Hematopoietic multipotent progenitor cell treated with erythropoietin and hydrocortisone succinate and interleukin-3 and kit ligand, for 8 days (in vitro differentiated cells): ENCODE results near the gene LHX4.

ENCODE experiments used
- DNase-seq: peaks from one replicate; pipeline ENCODE4 v3.0.0-alpha.2; 2015

LHX4 gene

DNA sequence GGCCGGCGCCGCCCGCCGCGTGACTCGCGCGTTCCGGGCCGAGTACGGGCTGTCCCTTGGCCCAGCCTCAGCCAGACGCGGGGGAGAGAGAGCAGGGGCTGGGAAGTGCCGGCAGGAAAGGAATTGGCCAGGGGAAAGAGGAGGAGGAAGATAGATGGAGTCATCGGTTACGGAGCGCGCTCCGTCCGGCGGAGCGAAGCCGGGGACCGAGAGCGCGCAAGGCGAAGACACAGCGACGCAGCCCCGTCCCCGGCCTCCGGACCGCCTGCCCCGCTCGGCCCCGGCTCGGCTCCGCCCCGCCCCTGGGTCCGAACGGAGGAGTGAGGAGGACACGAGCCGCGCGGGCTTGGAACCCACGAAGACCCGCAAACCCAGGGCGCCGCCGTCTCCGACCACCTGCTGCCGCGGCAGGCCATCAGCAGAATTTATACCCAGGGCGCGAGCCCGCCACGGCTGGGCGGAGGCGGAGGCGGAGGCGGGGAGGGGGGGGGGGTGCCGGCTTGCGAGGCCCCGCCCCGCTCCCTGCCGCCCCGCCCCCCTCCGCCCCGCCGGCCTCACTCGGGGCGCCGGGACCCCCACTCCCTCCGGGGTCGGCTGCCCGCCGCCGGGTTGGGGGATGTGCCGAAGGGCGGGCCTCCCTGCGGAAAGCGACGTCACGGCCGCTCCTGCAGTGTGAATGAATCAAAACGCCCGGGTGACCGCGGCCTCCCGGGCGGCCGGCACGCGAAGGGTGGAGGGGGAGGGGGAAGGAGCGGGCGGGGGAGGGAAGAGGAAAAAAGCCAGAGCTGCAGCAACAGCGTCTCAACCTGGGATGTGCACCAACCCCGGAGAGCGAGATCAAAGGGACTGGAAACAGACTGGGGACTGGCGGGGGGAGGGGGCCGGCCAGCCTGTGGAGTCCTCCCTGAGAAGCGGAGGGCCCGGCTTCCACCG, at the start of gene LHX4:
TSS of gene LHX4 (plus strand) at position 782 of the 933 bp plus-strand sequence. CDS start 266 bp downstream, outside the sequence.
- DNase-seq: no peak

DNA sequence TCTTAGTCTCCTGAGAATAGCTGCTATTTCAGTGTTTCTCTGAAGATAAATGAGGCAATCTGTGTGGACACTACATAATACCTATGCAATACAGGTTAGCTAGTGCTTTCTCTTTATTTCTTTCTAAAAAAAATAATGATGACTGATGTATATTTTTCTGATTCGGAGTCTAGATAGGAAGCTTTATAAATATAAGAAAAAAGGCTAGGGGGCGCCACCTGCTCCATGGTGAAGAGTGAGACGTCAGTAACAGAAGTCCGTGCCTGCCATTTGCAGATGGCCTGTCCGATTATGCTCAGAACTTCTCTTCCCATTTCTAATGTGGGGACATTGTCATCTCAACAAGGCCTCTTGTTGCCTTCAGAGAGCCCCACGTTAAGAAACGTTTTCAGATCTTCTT, 49.0 kb upstream of the LHX4 start:
- peak; percentile 30 for DNase-seq

DNA sequence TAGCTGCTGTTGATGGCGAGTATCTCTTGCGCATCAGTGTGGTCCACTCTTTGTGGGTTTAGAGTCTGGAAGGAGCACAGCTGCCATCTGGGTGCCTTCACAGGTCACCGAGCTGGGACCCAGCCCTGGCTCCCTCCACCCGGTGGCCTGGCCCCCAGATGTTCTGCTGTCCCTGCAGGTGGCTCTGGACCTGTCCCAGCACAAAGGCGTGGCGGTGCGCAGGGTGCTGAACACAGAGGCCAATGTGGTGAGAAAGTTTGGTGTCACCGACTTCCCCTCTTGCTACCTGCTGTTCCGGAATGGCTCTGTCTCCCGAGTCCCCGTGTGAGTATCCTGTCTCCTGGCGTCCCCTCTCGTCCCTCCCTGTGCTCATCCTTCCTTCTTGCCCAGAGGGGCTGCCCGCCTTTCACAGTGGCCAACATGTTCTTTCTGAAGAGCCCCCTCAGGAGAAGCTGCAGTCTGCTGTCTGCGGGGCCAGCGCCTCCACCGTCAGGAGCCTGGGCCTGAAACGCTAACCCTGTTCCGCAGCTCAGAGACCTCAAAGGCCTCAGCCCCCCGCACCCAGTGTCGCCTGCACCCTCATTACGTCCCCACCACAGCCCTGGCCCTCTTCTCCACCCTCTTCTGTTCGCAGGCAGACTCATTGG, 47.9 kb upstream of the LHX4 start:
- DNase-seq: no peak

DNA sequence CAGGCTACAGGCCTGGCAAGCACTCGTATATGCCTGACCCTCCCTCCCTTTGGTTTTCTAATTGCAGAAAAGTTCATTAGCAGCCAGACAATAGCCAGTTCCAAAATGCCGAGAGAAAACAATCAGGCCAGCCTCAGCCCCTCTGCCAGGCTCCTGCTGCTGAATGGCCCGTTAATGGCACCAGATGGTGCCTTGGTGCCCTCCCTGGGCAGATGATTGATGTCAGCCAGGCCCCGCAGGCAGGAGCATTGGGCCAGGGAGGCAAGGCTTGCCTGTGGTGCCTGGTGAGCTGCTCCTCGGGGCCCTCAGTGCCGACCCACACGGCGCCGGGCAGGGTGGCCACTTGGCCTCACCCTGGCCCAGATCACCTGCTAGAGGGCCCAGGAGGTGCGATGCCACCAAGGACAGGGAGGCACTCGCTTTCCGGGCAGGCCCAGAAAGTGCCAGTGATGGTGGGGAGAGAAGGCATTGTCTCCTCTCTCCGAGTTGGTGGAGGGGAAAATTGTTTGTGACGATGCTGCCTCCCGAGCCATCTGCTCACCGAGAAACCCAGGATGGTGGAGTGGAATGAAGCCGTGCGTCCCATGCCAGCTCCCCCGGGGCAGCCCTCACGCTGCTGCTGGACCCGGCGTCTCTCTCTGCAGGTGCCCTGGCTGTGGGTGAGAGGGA, 47.3 kb upstream of the LHX4 start:
- no peak for DNase-seq

DNA sequence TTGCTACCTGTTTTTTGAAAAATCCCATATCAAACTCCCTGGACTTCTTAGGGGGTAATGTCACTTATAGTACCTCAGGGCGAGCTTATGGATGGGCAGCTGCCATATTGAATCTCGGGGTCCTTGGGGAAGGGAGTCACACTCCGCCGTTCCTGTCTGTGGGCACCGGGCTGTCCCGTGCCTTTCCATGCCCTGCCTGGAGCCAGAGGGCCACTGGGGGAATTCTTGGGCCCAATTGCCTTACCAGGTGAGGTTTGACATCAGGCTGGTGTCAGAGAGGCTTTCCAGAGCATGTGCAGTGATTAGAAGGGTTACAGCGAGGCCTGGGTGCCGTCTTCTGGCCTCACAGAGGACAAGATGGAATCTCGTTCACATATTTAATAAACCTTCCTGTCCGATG, 46.6 kb upstream of the LHX4 start:
- DNase-seq: no peak

DNA sequence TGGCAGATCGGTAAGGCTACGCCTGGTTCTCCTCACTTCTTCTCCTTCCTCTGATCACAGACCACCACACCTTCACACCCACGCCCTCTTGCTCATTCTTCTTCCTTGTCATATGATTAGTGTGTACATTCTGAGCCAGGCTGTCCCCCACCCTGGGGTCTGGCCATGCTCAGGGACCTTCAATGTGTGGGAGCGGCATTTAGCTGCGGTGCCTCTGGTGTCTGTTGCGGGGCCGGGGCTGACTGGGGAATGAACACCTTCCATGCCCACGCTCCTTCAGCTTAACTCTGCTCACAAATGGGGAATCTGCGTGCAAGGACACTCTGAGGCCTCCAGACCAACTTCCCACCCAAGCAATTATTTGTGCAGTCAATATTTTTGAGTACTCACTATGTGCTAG, 46.0 kb upstream of the LHX4 start:
- DNase-seq: no peak

DNA sequence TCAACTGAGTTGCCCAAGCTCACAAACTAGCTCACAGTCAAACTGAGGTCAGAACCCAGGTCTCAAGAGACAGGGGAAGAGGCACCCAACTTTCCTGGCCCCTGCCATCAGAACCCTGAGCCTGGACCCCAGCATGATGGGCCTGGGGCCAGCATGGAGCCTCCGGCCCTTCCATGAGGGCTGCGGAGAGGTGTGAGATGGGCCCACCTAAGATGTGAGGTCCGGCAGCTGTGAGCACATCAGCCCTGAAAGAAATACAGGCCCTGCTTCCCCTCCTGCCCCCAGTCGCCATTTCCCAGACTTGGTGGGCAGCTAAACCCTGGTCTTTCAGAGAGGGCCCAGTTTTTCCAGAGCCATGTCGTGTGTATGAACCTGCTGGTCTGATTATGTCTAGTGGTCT, 44.8 kb upstream of the LHX4 start:
- DNase-seq: no peak

DNA sequence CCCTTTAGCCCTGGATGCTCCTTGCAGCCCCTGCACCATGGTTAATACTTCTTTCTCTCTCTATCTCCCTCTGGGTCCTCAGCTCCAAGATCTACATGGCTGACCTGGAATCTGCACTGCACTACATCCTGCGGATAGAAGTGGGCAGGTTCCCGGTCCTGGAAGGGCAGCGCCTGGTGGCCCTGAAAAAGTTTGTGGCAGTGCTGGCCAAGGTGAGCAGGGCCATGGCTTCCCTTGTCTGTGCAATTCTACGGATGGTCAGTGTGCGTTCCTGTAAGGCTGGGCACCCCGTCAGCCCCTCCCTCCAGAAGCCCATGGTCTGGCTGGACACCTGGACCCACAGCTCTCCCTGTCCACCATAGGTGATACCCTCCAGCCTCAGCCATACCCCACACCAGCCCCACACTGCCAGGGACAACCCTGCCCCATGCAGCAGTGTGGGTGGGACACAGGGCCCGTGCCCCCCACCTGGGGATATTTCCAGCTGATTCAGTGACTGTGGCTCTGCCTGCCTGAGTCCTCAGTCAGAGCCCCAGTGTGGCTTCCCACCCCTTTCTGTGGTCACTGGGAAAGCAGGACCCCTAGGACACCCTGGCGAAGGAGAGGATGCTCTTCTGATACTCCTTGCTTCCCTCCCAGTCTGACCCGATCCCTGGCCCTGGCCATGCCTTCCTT, 44.0 kb upstream of the LHX4 start:
- no peak for DNase-seq

DNA sequence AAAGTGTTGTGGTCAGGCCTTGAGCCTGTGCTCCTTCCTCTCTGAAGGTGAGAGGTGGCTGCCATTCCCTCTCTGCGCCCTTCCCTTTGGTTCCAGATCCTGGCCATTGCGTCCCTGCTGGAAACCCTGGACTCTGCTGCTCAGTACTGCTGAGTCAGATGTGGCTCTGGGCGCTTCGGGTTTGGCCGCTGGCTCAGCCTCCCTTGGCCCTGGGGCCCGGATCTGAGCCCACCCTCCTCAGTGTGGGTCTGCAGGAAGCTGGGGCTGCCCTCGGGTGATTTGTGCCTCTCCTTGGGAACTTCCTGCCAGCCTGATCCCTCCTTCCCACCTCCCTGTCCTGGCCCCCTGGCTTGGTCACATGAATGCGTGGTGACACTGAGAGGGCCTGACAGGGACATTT, 43.2 kb upstream of the LHX4 start:
- DNase-seq: no peak

DNA sequence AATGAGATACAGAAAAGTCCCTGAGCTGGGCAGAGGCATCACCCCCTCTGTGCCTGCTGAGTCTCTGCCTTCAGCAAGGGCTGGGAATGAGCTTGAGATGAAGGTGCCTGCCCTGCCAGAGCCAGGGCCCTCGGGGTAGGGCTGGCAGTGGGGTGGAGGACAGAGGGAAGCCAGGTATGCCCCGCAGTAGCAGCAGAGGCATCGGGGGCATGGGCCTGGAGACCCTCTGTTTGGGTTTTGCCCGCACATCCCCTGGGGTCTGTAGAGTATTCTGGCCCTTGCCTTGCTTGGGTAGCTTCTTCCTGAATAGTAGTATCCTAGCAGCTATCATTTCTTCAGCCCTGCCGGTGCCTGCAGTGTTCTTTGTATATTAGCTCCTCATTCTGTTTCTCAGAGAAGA, 42.4 kb upstream of the LHX4 start:
- no peak for DNase-seq

DNA sequence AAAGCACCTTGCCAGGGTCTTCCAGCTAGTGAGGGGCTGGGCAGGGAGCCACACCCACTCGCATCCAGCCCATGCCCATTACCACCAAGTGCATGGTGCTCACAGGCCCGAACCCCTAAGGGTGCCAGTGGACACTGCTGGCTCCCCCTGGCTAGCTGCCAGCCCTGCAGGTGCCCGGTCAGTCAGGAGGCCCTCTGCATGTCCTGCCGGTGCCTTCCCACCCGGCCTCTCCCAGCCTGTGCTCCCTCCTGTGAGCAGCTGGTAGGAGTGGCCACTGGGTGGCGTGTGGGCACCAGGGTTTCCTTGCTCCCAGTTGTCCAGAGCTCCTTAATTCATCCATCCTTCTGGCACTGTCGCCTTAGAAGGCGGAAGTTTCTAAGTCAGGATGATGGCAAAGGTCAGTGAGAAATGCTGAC, 42.0 kb upstream of the LHX4 start:
- DNase-seq: peak; percentile 59

DNA sequence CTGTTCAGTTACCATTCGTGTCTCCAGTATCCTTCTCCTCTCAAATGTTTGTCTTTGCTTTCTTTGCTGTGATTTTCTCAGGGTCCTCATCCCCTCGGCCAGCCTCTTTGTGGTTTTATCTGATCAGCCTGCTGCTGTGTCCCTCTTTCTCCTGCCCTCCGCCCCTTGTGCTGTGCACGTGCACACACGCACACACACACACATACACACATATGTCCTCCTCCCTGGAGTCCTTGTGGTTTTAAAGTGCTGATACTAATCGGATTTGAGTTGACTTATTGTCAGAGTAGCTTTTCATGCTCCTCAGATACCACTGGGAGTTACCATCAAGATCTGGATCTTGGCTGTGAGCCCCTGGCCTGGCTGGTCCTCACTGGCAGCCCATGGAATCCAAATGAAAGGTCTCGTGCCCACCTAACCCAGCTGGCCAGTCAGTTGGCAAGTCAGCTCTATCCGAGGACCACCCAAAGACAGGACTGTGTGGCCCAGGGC, 41.3 kb upstream of the LHX4 start:
- peak; percentile 29 for DNase-seq

DNA sequence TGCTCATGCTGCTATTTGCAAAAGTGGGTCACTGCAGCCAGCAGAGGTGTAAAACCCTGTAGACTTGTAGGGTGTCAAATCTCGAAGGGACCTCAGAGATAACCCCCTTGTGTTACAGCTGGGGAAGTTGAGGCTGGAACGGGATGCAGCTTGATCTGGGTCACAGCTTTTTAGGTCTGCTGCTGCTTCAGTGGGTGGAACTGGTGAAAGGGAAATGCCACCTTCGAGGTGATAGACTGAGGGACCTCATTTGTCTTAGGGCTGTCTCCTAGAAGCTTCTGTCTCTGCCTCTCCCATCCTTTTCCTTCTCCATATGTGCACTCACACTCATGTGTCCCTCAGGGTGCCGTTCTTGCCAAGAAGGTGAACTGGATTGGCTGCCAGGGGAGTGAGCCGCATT, 40.0 kb upstream of the LHX4 start:
- DNase-seq: no peak

DNA sequence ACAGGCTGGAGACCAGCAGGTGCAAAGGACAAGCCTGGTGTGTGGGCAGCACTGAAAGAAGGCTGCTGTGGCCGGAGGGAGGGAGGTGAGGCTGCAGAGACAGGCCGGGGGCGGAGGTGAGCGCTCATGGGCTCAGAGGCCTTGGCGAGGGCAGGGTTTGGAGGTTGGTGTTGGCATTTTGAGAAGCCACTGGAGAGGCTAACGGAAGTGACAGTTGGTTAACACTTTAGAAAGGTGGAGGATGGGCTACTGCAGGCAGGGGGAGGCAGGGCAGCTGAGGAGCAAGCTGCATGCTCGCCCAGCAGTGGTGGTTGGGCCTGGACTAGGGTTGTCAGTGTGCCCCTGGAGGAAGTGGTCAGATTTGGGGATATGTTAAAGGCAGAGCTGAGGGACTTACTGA, 37.9 kb upstream of the LHX4 start:
- DNase-seq: no peak

DNA sequence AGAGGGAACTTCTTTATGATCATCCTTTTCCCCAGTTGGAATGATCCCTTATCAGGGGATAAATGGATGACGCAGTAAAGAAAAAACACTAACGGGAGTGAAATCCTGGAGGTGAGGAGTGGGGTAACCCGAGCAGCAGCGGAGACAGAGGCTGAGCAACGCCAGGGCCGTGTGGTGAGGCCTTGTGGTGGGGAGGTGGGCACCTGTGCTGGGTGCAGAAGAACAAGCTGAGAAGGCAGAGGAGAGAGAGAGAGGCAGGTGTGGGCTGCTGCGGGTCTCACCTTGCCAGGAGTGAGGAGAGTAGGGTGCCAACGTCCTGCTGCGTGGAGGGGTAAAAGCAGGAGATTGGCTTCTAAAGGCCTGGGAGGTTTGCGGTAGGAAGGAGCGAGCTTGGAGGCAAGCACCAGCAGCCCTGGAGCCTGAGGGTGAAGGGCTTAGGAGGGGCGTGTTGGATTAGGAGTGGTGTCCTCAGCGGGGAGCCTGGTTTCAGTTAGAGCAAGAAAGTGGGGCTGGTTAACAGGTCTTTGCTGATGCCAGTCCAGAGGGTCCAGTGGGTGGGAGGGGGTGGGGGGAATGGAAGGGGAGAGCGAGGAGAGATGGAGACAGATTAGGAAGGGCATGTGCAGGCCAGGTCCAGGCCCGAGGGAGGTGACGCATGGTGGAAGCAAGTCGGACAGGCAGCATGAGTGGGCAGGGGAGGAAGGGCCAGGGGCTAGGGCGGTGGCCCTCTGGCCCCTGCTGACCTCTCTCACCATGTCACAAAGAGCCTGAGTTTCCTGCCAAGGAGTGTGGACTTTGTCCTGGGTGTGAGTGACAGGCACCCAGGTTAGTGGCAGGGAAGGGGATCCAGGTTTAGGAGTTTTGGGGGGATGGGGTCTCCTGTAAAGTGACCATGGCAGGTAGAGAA, 36.7 kb upstream of the LHX4 start:
- no peak for DNase-seq

DNA sequence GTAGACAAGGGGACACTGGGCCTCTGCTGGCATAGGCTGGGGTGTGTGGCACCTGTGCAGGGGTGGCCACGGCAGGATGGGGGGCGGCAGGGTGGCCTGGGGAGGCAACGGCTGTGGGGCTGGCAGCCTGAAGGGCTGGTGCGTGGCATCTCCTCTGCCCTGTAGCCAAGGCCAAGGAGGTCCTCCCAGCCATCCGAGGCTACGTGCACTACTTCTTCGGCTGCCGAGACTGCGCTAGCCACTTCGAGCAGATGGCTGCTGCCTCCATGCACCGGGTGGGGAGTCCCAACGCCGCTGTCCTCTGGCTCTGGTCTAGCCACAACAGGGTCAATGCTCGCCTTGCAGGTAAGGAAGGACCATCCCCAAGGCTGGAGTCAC, 36.0 kb upstream of the LHX4 start:
- DNase-seq: no peak

DNA sequence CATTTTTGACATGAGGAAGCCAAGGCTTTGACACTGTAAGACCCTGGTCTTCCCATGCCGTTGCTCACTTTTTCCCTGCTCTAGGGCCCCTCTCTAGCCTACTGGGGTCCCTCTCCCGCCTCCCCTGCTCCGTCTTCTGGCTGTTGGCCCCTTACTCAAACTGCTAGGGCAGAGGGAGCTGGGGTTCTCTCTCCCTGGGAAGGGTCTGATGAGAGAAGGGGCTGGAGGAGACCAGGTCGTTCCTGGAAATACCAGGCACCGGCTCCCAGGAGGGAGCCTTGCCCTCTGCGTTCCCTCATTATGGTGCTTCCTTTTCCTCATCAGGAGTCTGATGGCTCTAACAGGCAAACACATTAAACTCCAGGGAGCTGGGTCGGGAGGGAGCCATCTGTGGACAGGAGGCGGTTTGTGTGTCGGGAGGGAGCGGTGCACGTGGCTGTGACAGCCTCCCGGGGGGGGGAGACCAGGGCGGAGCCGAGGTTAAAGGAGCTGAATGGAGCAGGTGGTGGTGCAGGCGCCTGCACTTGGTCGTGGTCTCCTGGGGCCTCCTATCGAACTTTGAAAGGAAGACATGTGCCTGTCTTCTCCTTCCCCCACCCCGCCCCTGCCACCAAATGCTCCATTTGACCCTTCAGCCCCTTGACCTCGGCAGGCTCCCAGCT, 35.4 kb upstream of the LHX4 start:
- no peak for DNase-seq

DNA sequence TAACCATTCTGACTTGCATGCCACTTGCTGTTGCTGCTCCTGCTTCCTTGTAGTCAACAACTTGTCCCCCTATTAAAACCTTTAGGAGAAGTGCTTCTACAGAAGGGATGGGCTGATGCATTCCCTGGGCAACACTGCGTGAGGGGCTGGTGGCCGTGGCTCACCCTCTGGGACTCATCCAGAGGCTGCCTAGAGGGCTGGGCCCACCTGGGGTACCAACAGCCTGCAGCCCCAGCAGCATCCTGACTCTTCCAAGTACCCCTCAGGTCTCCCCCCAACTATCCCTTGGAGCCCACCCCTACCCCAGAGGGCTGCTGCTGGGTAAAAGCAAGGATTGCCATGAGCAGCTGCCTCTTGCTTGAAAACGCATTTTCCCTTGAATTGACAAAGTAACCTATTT, 34.7 kb upstream of the LHX4 start:
- no peak for DNase-seq

DNA sequence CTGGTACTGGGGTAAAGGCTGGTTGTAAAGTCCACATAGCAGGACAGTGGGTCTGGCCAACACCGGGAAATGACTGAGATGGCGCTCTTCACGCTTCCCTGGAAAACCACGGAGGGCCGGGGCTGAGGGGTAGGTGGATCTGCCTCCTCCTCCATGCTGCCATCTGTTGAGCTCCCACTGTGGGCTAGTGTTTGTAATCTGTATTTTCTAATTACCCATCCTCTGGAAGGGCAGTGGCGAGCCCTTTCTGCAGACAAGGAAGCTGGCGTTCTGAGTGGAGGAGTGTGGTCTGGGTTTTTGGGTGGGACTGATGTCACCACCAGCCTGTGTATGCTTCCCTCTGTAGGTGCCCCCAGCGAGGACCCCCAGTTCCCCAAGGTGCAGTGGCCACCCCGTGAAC, 34.1 kb upstream of the LHX4 start:
- DNase-seq: no peak

DNA sequence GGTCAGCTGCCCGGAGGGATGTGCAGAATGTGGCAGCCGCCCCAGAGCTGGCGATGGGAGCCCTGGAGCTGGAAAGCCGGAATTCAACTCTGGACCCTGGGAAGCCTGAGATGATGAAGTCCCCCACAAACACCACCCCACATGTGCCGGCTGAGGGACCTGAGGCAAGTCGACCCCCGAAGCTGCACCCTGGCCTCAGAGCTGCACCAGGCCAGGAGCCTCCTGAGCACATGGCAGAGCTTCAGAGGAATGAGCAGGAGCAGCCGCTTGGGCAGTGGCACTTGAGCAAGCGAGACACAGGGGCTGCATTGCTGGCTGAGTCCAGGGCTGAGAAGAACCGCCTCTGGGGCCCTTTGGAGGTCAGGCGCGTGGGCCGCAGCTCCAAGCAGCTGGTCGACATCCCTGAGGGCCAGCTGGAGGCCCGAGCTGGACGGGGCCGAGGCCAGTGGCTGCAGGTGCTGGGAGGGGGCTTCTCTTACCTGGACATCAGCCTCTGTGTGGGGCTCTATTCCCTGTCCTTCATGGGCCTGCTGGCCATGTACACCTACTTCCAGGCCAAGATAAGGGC, 33.5 kb upstream of the LHX4 start:
- DNase-seq: no peak

DNA sequence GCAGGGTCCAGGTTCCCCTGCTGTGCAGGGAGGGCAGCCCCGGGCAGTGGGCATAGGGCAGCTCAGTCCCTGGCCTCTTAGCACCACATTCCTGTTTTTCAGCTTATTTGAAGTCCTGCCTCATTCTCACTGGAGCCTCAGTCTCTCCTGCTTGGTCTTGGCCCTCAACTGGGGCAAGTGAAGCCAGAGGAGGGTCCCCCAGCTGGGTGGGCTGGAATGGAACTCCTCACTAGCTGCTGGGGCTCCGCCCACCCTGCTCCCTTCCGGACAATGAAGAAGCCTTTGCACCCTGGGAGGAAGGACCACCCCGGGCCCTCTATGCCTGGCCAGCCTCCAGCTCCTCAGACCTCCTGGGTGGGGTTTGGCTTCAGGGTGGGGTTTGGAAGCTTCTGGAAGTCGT, 32.8 kb upstream of the LHX4 start:
- DNase-seq: no peak
